WTC11 (cell line): Measurements from ENCODE around the gene ZNF534. TPM values are rescaled to one million over a fixed set of nuclear protein-coding genes. Genes with fewer than 3 reads are reported as not detected.

Source experiments
- ATAC-seq: fragments of 200-7000 bp; cut with Tn5 transposase; 2 replicates; pipeline ENCODE4 v1.10.0; 2021; ENCODE audit warnings: mild to moderate bottlenecking, moderate library complexity
- CTCF ChIA-PET: fragments of 300-600 bp; sonication (Branson Sonifier 250); formaldehyde crosslinking; loops from one replicate; lab custom pipeline; 2021; ENCODE audit warnings: antibody characterized with exemption; lab: Charles Lee
- POLR2A ChIA-PET: fragments of 350-600 bp; sonication (Branson Sonifier 250); formaldehyde crosslinking; loops from one replicate; lab custom pipeline; 2021; ENCODE audit warnings: antibody characterized with exemption; lab: Charles Lee
- DNase-seq: peaks from one replicate; pipeline ENCODE4 v3.0.0; 2021; ENCODE audit warnings: low spot score
- H3K27ac Mint-ChIP-seq: 2 replicates; pipeline ENCODE4 v1.8.0; 2021; ENCODE audit warnings: mixed read lengths
- H3K27me3 Mint-ChIP-seq: 2 replicates; pipeline ENCODE4 v1.8.0; 2021; ENCODE audit warnings: low read depth, mild to moderate bottlenecking, moderate library complexity, mixed read lengths
- H3K36me3 Mint-ChIP-seq: 2 replicates; pipeline ENCODE4 v1.8.0; 2021; ENCODE audit warnings: mixed read lengths
- H3K4me1 Mint-ChIP-seq: 2 replicates; pipeline ENCODE4 v1.8.0; 2022; ENCODE audit warnings: mixed read lengths
- H3K4me3 Mint-ChIP-seq: 2 replicates; pipeline ENCODE4 v1.8.0; 2021; ENCODE audit warnings: mild to moderate bottlenecking, moderate library complexity, mixed read lengths
- H3K9me3 Mint-ChIP-seq: 2 replicates; pipeline ENCODE4 v1.8.0; 2021; ENCODE audit warnings: mixed read lengths
- ATF1 ChIP-seq: sonication (generic); formaldehyde crosslinking; IDR thresholded peaks from 2 replicates; pipeline ENCODE4 v1.8.1; 2023; ENCODE audit warnings: mild to moderate bottlenecking, moderate library complexity, missing genetic modification reagents
- CDX4 ChIP-seq: fragments of 250-450 bp; sonication (Bioruptor Pico); IDR thresholded peaks from 2 replicates; pipeline ENCODE4 v1.9.0; 2021; ENCODE audit warnings: moderate library complexity, mild to moderate bottlenecking, inconsistent platforms, borderline replicate concordance
- CREM ChIP-seq: sonication (generic); formaldehyde crosslinking; IDR thresholded peaks from 2 replicates; pipeline ENCODE4 v1.8.1; 2022; ENCODE audit warnings: mild to moderate bottlenecking, missing genetic modification reagents, moderate library complexity
- ETV6 ChIP-seq: sonication (generic); formaldehyde crosslinking; IDR thresholded peaks from 2 replicates; pipeline ENCODE4 v1.8.1; 2022; ENCODE audit warnings: mild to moderate bottlenecking, missing genetic modification reagents
- GABPB1 ChIP-seq: sonication (generic); formaldehyde crosslinking; IDR thresholded peaks from 2 replicates; pipeline ENCODE4 v1.8.1; 2023; ENCODE audit warnings: mild to moderate bottlenecking, missing genetic modification reagents
- HMGA2 ChIP-seq: fragments of 250-450 bp; sonication (Bioruptor Pico); IDR thresholded peaks from 2 replicates; pipeline ENCODE4 v1.4.0; 2021; ENCODE audit warnings: mild to moderate bottlenecking, moderate library complexity
- IRF1 ChIP-seq: sonication (generic); formaldehyde crosslinking; IDR thresholded peaks from 2 replicates; pipeline ENCODE4 v1.8.0; 2023; ENCODE audit warnings: missing genetic modification reagents
- IRF2 ChIP-seq: sonication (generic); formaldehyde crosslinking; IDR thresholded peaks from 2 replicates; pipeline ENCODE4 v1.8.0; 2022; ENCODE audit warnings: low read depth, missing genetic modification reagents, borderline replicate concordance
- MAX ChIP-seq: sonication (generic); formaldehyde crosslinking; IDR thresholded peaks from 2 replicates; pipeline ENCODE4 v1.8.0; 2022; ENCODE audit warnings: mild to moderate bottlenecking, missing genetic modification reagents
- MLX ChIP-seq: sonication (generic); formaldehyde crosslinking; IDR thresholded peaks from 2 replicates; pipeline ENCODE4 v1.8.1; 2023; ENCODE audit warnings: mild to moderate bottlenecking, missing genetic modification reagents, moderate library complexity
- NFYB ChIP-seq: sonication (generic); formaldehyde crosslinking; conservative IDR thresholded peaks from 2 replicates; pipeline ENCODE4 v1.8.0; 2022; ENCODE audit warnings: low read depth, missing genetic modification reagents
- NR2C2 ChIP-seq: sonication (generic); formaldehyde crosslinking; IDR thresholded peaks from 2 replicates; pipeline ENCODE4 v1.8.0; 2022; ENCODE audit warnings: mild to moderate bottlenecking, missing genetic modification reagents
- RORB ChIP-seq: fragments of 250-450 bp; sonication (Bioruptor Pico); IDR thresholded peaks from 2 replicates; pipeline ENCODE4 v1.9.0; 2021; ENCODE audit warnings: mild to moderate bottlenecking
- STAT6 ChIP-seq: sonication (generic); formaldehyde crosslinking; conservative IDR thresholded peaks from 2 replicates; pipeline ENCODE4 v1.8.1; 2023; ENCODE audit warnings: mild to moderate bottlenecking, low read depth, missing genetic modification reagents, moderate library complexity
- TEAD4 ChIP-seq: sonication (generic); formaldehyde crosslinking; IDR thresholded peaks from 2 replicates; pipeline ENCODE4 v1.8.0; 2022; ENCODE audit warnings: mild to moderate bottlenecking, missing genetic modification reagents
- ZNF396 ChIP-seq: fragments of 250-450 bp; sonication (Bioruptor Pico); IDR thresholded peaks from 2 replicates; pipeline ENCODE4 v1.8.0; 2021; ENCODE audit warnings: mild to moderate bottlenecking, moderate library complexity, borderline replicate concordance
- ZNF512 ChIP-seq: sonication (generic); formaldehyde crosslinking; IDR thresholded peaks from 2 replicates; pipeline ENCODE4 v1.8.1; 2022; ENCODE audit warnings: missing genetic modification reagents, borderline replicate concordance
- ZNF671 ChIP-seq: fragments of 250-450 bp; sonication (Bioruptor Pico); IDR thresholded peaks from 2 replicates; pipeline ENCODE4 v1.8.0; 2021; ENCODE audit warnings: mild to moderate bottlenecking
- ZSCAN18 ChIP-seq: fragments of 250-450 bp; sonication (Bioruptor Pico); IDR thresholded peaks from 2 replicates; pipeline ENCODE4 v2.1.2; 2022; ENCODE audit warnings: mild to moderate bottlenecking, moderate library complexity
- total RNA-seq: library from RNA; stranded (reverse); gene quantifications from 3 replicates; pipeline ENCODE4 v1.2.3, GENCODE V29; 2021

Gene ZNF534
- total RNA-seq, 1 experiment from 2014 or later, result 0.42 TPM

GRCh38 chr19:52397310-52398080 is 31.5 kb upstream of the ZNF534 start, which contains the start of gene ZNF528:
Gene ZNF528 (plus strand): TSS chr19:52397849. CDS start chr19:52402014, 4,165 bp downstream.
- peak within 1 kb of the TSS; percentile 89 for H3K4me3 Mint-ChIP-seq
- ATAC-seq (peak; percentile 93), DNase-seq (peak; percentile 91)
- peaks cover 37% of the 10 kb centered on the region for H3K36me3 Mint-ChIP-seq
- peaks cover 12% of the 10 kb centered on the region for H3K4me1 Mint-ChIP-seq
- no peaks in the 10 kb centered on the region for H3K27me3 Mint-ChIP-seq
- TF ChIP-seq GABPB1 (CRISPR knock-in tag) (peak; percentile 68), ETV6 (peak; percentile 98), NFYB (no peak)
- peak within 1 kb of the TSS; percentile 98 for H3K27ac Mint-ChIP-seq
- H3K9me3 Mint-ChIP-seq, result peaks cover 9% of the 10 kb centered on the region
- ChIA-PET POLR2A (no interaction called here), CTCF (interaction anchor here (1.0 kb wide), 1 partner anchor 225 kb away, joined by 3 read pairs; no protein-coding TSS in a partner anchor)

GRCh38 chr19:52398081-52398441 is 30.9 kb upstream of the ZNF534 start:
- POLR2A ChIA-PET, result no interaction called here
- Mint-ChIP-seq H3K27me3 (no peaks in the 10 kb centered on the region), H3K27ac (peak overlapping the region; percentile 75), H3K36me3 (peaks cover 39% of the 10 kb centered on the region), H3K4me1 (peaks cover 12% of the 10 kb centered on the region), H3K4me3 (peak overlapping the region; percentile 89), H3K9me3 (peaks cover 9% of the 10 kb centered on the region)
- DNase-seq (peak; percentile 19), ATAC-seq (peak; percentile 76)
- CTCF ChIA-PET, result interaction anchor here (0.8 to 1.0 kb wide), 2 partner anchors 129 to 225 kb away, joined by 3 read pairs; no protein-coding TSS in a partner anchor
- no peak for TF ChIP-seq ZNF512 (CRISPR knock-in tag)
- no peak for TF ChIP-seq CREM (CRISPR knock-in tag)
- no peak for TF ChIP-seq MAX (CRISPR knock-in tag)
- no peak for TF ChIP-seq CDX4 (CRISPR knock-in tag)
- TF ChIP-seq TEAD4 (CRISPR knock-in tag), result no peak
- no peak for TF ChIP-seq STAT6 (CRISPR knock-in tag)
- no peak for TF ChIP-seq MLX (CRISPR knock-in tag)
- TF ChIP-seq NR2C2 (CRISPR knock-in tag), result no peak

GRCh38 chr19:52410276-52410675 is 18.7 kb upstream of the ZNF534 start:
- Mint-ChIP-seq H3K9me3 (peaks cover 64% of the 10 kb centered on the region), H3K27ac (no peak overlapping the region), H3K4me1 (no peaks in the 10 kb centered on the region), H3K4me3 (no peak overlapping the region), H3K27me3 (peaks cover 9% of the 10 kb centered on the region), H3K36me3 (peaks cover 92% of the 10 kb centered on the region)
- ChIA-PET POLR2A (no interaction called here), CTCF (no interaction called here)
- DNase-seq (no peak), ATAC-seq (no peak)
- TF ChIP-seq ZNF671 (CRISPR knock-in tag) (no peak), IRF2 (CRISPR knock-in tag) (no peak), HMGA2 (no peak), ATF1 (CRISPR knock-in tag) (no peak), ZSCAN18 (no peak), STAT6 (CRISPR knock-in tag) (no peak), ZNF396 (CRISPR knock-in tag) (no peak), NR2C2 (CRISPR knock-in tag) (no peak), IRF1 (no peak), RORB (CRISPR knock-in tag) (no peak)
